AG04450 (cell line): ENCODE data around the gene MAP2K6. TPM values are rescaled to one million over a fixed set of nuclear protein-coding genes. Genes with fewer than 3 reads are reported as not detected.

ENCODE experiments used
- CTCF ChIA-PET: fragments of 300-600, 350-600 bp; formaldehyde crosslinking; extraction: SDS; loops from one replicate; lab custom pipeline; 2022; ENCODE audit warnings: antibody characterized with exemption, inconsistent platforms; lab: Charles Lee
- POLR2A ChIA-PET: fragments of 350-600 bp; formaldehyde crosslinking; extraction: SDS; loops from one replicate; lab custom pipeline; 2021; ENCODE audit warnings: antibody characterized with exemption, inconsistent platforms; lab: Yijun Ruan, JAX
- DNase-seq: peaks from one replicate; pipeline ENCODE4 v3.0.0-alpha.2; 2011; ENCODE audit warnings: low read depth, low spot score
- H3K27ac ChIP-seq: one replicate; pipeline ENCODE4 v1.5.1; 2012; ENCODE audit warnings: low read depth, low read length, control low read depth
- H3K27me3 ChIP-seq: one replicate; pipeline ENCODE4 v1.6.0; 2012; ENCODE audit warnings: low read length; ENCODE audit not compliant: control insufficient read depth, insufficient read depth
- H3K4me3 ChIP-seq: 2 replicates; pipeline ENCODE4 v1.5.1; 2011; ENCODE audit warnings: mild to moderate bottlenecking, low read depth, low read length, control low read depth
- H3K9me3 ChIP-seq: 2 replicates; pipeline ENCODE4 v1.5.1; 2012; ENCODE audit warnings: low read length; ENCODE audit not compliant: control insufficient read depth, insufficient read depth
- polyA plus RNA-seq: library from polyadenylated mRNA; depleted of rRNA; stranded (reverse); fragments of >200 nt; gene quantifications from 2 replicates; pipeline ENCODE4 v1.2.3, GENCODE V29; 2011
- TF ChIP-seq, protein P1 (sequence below): IDR thresholded peaks from 2 replicates; pipeline ENCODE4 v1.5.1; 2011; ENCODE audit warnings: low read depth, low read length, control low read depth, inconsistent platforms

The MAP2K6 gene
- polyA plus RNA-seq, 1 experiment, result 10.9 TPM

DNA sequence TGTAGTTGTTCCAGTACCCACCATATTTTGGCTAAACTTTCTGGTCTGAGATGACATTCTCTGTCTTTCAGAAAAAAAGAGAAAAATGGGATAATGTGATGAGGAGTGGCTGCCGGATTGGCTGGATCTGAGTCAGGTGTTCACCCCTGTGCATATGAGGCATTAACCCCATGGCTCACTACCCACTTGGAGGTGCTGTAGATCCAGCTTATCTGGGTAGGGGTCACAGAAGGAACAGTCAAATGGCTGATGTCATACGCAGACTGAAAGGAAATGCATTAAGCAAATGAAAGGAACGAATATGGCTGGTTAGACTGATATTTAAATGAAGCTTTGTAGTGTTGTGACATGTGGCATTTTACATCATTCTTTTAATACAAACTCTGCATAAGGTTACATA is 17.3 kb downstream of the MAP2K6 start:
- ChIA-PET CTCF (interaction anchor here (1.0 kb wide), 1 partner anchor 94 kb away, joined by 3 read pairs; no protein-coding TSS in a partner anchor), POLR2A (no interaction called here)
- H3K27ac ChIP-seq, result no peak overlapping the region

DNA sequence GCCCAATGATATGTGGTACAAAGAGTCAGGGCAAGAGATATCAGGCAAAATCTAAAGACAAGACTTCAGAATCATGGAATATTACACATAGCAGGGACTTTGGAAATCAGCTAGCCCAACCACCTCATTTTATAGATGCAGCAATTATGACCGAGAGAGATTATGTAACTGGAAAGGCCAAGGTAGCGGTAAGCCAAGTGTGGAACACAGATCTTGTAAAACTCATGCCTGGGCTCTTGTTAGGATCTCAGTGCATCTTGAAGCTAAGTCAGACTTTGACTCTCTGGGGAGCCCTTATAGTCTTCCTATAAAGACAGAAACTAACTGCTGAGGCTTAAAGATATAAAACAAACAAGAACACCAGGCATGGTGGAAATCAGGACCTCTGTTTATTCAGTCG is 18.6 kb downstream of the MAP2K6 start:
- CTCF ChIA-PET, result no interaction called here
- no peaks in the 10 kb centered on the region for H3K9me3 ChIP-seq
- POLR2A ChIA-PET, result no interaction called here
- no peaks in the 10 kb centered on the region for H3K27me3 ChIP-seq
- no peak overlapping the region for H3K27ac ChIP-seq
- no peak for DNase-seq
- TF ChIP-seq, protein P1, sequence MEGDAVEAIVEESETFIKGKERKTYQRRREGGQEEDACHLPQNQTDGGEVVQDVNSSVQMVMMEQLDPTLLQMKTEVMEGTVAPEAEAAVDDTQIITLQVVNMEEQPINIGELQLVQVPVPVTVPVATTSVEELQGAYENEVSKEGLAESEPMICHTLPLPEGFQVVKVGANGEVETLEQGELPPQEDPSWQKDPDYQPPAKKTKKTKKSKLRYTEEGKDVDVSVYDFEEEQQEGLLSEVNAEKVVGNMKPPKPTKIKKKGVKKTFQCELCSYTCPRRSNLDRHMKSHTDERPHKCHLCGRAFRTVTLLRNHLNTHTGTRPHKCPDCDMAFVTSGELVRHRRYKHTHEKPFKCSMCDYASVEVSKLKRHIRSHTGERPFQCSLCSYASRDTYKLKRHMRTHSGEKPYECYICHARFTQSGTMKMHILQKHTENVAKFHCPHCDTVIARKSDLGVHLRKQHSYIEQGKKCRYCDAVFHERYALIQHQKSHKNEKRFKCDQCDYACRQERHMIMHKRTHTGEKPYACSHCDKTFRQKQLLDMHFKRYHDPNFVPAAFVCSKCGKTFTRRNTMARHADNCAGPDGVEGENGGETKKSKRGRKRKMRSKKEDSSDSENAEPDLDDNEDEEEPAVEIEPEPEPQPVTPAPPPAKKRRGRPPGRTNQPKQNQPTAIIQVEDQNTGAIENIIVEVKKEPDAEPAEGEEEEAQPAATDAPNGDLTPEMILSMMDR, result no peak
- H3K4me3 ChIP-seq, result no peak overlapping the region

More for the DNA sequence above, 17.3 kb downstream of the MAP2K6 start:
- DNase-seq, result no peak
- Histone ChIP-seq H3K27me3 (no peaks in the 10 kb centered on the region), H3K4me3 (no peak overlapping the region), H3K9me3 (no peaks in the 10 kb centered on the region)
- TF ChIP-seq, protein P1, result no peak

DNA sequence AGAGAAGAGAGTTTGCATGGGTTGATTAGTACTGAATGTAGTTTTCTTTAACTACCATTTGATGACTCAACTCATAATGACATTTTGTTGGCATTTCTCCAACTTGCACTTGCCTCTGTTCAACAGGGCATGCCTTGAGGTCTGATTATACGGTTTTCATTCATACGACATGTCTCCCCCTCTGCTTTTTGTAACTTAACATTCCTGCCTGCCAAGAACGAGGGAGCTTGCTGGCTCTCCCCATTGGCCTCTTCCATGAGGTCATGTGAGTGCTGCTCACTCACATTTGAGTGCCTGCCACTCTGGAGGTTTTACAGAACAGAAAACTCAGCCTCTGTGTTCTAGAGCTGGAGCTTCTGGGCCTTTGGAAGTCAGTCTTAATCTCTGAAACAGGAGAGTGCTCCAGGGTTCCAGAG is 19.7 kb downstream of the MAP2K6 start:
- H3K27ac ChIP-seq, result no peak overlapping the region
- ChIA-PET CTCF (no interaction called here), POLR2A (interaction anchor here (0.6 kb wide), 1 partner anchor 34 kb away, joined by 6 read pairs; no protein-coding TSS in a partner anchor)
- no peak for DNase-seq
- TF ChIP-seq, protein P1, result no peak
- no peaks in the 10 kb centered on the region for H3K9me3 ChIP-seq
- no peaks in the 10 kb centered on the region for H3K27me3 ChIP-seq
- H3K4me3 ChIP-seq, result no peak overlapping the region

DNA sequence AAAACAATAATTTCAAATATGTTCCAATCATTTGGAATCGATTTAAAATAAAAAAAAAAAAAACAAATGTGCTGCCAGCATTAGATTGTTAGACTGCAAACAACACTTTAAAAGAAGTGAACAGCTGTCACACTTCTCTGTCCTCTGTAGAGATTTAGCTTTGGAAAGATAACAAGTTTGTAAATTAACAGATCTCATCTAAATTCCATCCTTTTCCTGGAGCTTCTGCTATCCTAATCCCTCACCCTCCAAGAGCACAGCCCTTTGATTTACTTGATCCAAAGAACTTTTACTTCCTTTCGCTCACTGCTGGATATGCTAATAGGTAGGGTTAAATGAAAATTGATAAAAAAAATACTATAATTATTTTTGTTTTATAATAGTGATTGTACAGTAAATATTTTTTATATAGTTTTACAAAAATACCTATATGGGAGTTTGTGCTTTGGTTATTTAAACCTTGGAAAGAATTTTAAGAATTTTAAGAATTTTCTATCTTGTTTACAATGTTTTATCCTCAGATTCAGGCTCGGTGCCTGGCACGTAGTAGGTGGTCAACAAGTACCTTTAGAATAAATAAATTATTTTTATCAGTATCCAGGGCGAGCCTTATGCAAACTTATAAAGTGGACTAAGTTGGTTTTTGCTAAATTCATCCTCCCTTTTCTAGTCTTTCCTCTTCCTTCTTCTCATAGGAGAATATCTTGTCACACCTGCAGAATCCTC is 21.6 kb downstream of the MAP2K6 start:
- Histone ChIP-seq H3K4me3 (no peak overlapping the region), H3K27ac (no peak overlapping the region), H3K9me3 (no peaks in the 10 kb centered on the region), H3K27me3 (no peaks in the 10 kb centered on the region)
- CTCF ChIA-PET, result no interaction called here
- TF ChIP-seq, protein P1, result no peak
- no peak for DNase-seq
- POLR2A ChIA-PET, result no interaction called here

DNA sequence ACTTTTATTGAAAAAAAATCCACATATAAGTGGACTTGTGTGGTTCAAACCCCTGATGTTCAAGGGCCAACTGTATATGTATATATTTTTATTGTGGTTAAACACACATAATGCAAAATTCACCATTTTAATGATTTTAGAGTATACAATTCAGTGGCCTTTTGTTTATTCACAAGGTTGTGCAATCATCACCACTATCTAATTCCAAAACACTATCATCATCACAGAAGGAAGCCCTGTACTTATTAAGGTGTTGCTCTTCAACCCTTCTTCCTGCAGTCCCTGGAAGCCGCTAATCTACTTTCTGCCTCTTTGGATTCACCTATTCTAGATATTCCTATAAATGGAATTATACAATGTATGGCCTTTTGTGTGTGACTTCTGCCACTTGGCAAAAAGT is 23.0 kb downstream of the MAP2K6 start:
- DNase-seq, result no peak
- Histone ChIP-seq H3K9me3 (no peaks in the 10 kb centered on the region), H3K4me3 (no peak overlapping the region), H3K27me3 (no peaks in the 10 kb centered on the region), H3K27ac (no peak overlapping the region)
- POLR2A ChIA-PET, result no interaction called here
- TF ChIP-seq, protein P1, result no peak
- CTCF ChIA-PET, result no interaction called here
